ENCODE measurements around the gene NRGN. TPM values are rescaled to one million over a fixed set of nuclear protein-coding genes. Genes with fewer than 3 reads are reported as not detected.

NRGN gene
- total RNA-seq, 2 donors from 2014 or later, result 7.3 to 17.5 TPM

GRCh38 chr11:124748481-124749343 lies 9.0 kb downstream of the NRGN start:
- H3K9me3 ChIP-seq, result no peaks in the 10 kb centered on the region
- H3K36me3 ChIP-seq, result no peaks in the 10 kb centered on the region
- no peaks in the 10 kb centered on the region for H3K27me3 ChIP-seq (replicated peaks; ENCODE audit: insufficient read depth)
- TF ChIP-seq CTCF (IDR thresholded peaks at IDR 0.05), result no peak
- DNase-seq (ENCODE audit: low spot score) (no peak), ATAC-seq (ENCODE audit: insufficient number of reproducible peaks, low FRiP score, low read depth) (no peak)
- no peak overlapping the region for H3K4me3 ChIP-seq
- H3K4me1 ChIP-seq (ENCODE audit: control insufficient read depth in 1 of 2, low read depth in 2 of 2), result peaks cover 0 to 14% of the 10 kb centered on the region in 2 donors
- peak overlapping the region in 1 of 2 donors; percentile 6 for H3K27ac ChIP-seq

DNA sequence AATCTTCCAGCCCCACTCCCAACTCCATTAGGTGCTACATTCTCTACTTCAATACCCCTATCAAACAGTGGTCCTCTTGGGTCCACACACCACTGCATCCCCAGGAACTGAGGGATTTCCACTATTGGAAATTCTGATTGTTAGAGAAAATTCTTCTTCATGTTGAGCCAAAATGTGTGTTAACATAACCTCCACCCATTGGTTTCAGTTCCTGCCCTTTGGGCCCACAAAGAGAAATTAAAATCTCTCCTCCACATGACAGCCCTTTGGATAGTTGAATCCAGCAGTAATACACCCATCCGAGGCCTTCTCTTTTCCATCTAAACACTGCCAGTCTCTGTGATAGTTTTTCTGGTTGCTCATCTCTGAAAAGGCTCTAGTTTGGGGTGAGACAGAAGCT lies 10.2 kb downstream of the NRGN start:
- ATAC-seq (ENCODE audit: insufficient number of reproducible peaks, low FRiP score, low read depth), result no peak
- H3K4me1 ChIP-seq (ENCODE audit: control insufficient read depth in 1 of 2, low read depth in 2 of 2), result peaks cover 0 to 14% of the 10 kb centered on the region in 2 donors

GRCh38 chr11:124751391-124751740 lies 11.6 kb downstream of the NRGN start:
- Histone ChIP-seq H3K27me3 (replicated peaks; ENCODE audit: insufficient read depth) (no peaks in the 10 kb centered on the region), H3K4me1 (ENCODE audit: control insufficient read depth in 1 of 2, low read depth in 2 of 2) (peaks cover 0 to 4% of the 10 kb centered on the region in 2 donors), H3K4me3 (no peak overlapping the region)

More for the DNA sequence above, 10.2 kb downstream of the NRGN start:
- DNase-seq (ENCODE audit: low spot score), result no peak
- TF ChIP-seq CTCF (IDR thresholded peaks at IDR 0.05), result no peak
- H3K27me3 ChIP-seq (replicated peaks; ENCODE audit: insufficient read depth), result no peaks in the 10 kb centered on the region
- no peaks in the 10 kb centered on the region for H3K9me3 ChIP-seq
- H3K4me3 ChIP-seq, result no peak overlapping the region
- H3K36me3 ChIP-seq, result no peaks in the 10 kb centered on the region
- no peak overlapping the region for H3K27ac ChIP-seq

GRCh38 chr11:124751741-124752470 lies 12.2 kb downstream of the NRGN start, which contains the start of gene VSIG2:
Gene VSIG2 (minus strand): TSS chr11:124752255. CDS start chr11:124752137, 118 bp downstream.
- H3K4me1 ChIP-seq (ENCODE audit: control insufficient read depth in 1 of 2, low read depth in 2 of 2), result no peaks in the 10 kb centered on the region
- H3K9me3 ChIP-seq, result no peaks in the 10 kb centered on the region
- no peaks in the 10 kb centered on the region for H3K27me3 ChIP-seq (replicated peaks; ENCODE audit: insufficient read depth)
- DNase-seq (ENCODE audit: low spot score), result no peak
- no peaks in the 10 kb centered on the region for H3K36me3 ChIP-seq
- no peak for ATAC-seq (ENCODE audit: insufficient number of reproducible peaks, low FRiP score, low read depth)
- H3K27ac ChIP-seq, result no peak within 1 kb of the TSS
- H3K4me3 ChIP-seq, result no peak within 1 kb of the TSS
- no peak for TF ChIP-seq CTCF (IDR thresholded peaks at IDR 0.05)

More at GRCh38 chr11:124751391-124751740, 11.6 kb downstream of the NRGN start:
- Histone ChIP-seq H3K27ac (no peak overlapping the region), H3K36me3 (no peaks in the 10 kb centered on the region), H3K9me3 (no peaks in the 10 kb centered on the region)
- no peak for ATAC-seq (ENCODE audit: insufficient number of reproducible peaks, low FRiP score, low read depth)
- no peak for DNase-seq (ENCODE audit: low spot score)
- TF ChIP-seq CTCF (IDR thresholded peaks at IDR 0.05), result no peak

- ATAC-seq (ENCODE audit: insufficient number of reproducible peaks, low FRiP score, low read depth), result no peak
- H3K9me3 ChIP-seq, result no peaks in the 10 kb centered on the region
- no peak overlapping the region for H3K27ac ChIP-seq
- H3K27me3 ChIP-seq (replicated peaks; ENCODE audit: insufficient read depth), result no peaks in the 10 kb centered on the region
- H3K36me3 ChIP-seq, result no peaks in the 10 kb centered on the region
- TF ChIP-seq CTCF (IDR thresholded peaks at IDR 0.05), result no peak
- no peak overlapping the region for H3K4me3 ChIP-seq
- no peak for DNase-seq (ENCODE audit: low spot score)
- no peaks in the 10 kb centered on the region for H3K4me1 ChIP-seq (ENCODE audit: control insufficient read depth in 1 of 2, low read depth in 2 of 2)
These were observed 12.8 kb downstream of the NRGN start for GRCh38 chr11:124752471-124753102.
